Small intestine (tissue), 7 donors: ENCODE data around the gene EZH2. TPM values are rescaled to one million over a fixed set of nuclear protein-coding genes. Genes with fewer than 3 reads are reported as not detected.

ENCODE experiments used
- DNase-seq, 2 donors: peaks; one replicate each; pipeline versions ENCODE4 v3.0.0 to v3.0.0-alpha.2; 2013
- FAIRE-seq: peaks from 2 replicates; lab custom pipeline; 2012; peaks lifted over from hg19 to GRCh38; lab: Jason Lieb, UNC
- H3K27ac ChIP-seq, 3 donors: one replicate each; pipeline ENCODE4 v1.5.1; 2013; ENCODE audit warnings: low read length in 2 of 3, mild to moderate bottlenecking in 2 of 3, control low read depth in 1 of 3, inconsistent platforms in 1 of 3, low read depth in 1 of 3, moderate library complexity in 1 of 3
- H3K27me3 ChIP-seq, 3 donors: one replicate each; pipeline ENCODE4 v1.6.1; 2013; ENCODE audit warnings: low read length in 3 of 3, inconsistent platforms in 1 of 3; ENCODE audit not compliant: control insufficient read depth in 3 of 3, insufficient read depth in 3 of 3
- H3K36me3 ChIP-seq, 3 donors: one replicate each; pipeline ENCODE4 v1.6.1; 2013; ENCODE audit warnings: low read length in 3 of 3, inconsistent platforms in 1 of 3, low read depth in 1 of 3, mild to moderate bottlenecking in 1 of 3, moderate library complexity in 1 of 3; ENCODE audit not compliant: control insufficient read depth in 3 of 3, insufficient read depth in 2 of 3
- H3K4me1 ChIP-seq, 3 donors: one replicate each; pipeline ENCODE4 v1.6.1; 2013; ENCODE audit warnings: low read length in 2 of 3, inconsistent platforms in 1 of 3, low read depth in 1 of 3, mild to moderate bottlenecking in 1 of 3, moderate library complexity in 1 of 3; ENCODE audit not compliant: control insufficient read depth in 3 of 3, insufficient read depth in 2 of 3
- H3K4me3 ChIP-seq, 3 donors: one replicate each; pipeline ENCODE4 v1.5.1; 2013; ENCODE audit warnings: low read length in 3 of 3, control low read depth in 1 of 3, inconsistent platforms in 1 of 3, low read depth in 1 of 3, mild to moderate bottlenecking in 1 of 3, moderate library complexity in 1 of 3
- H3K9me3 ChIP-seq, 2 donors: one replicate each; pipeline ENCODE4 v1.6.1; 2013; ENCODE audit warnings: low read depth in 1 of 2, low read length in 1 of 2; ENCODE audit not compliant: control insufficient read depth in 2 of 2, insufficient read depth in 1 of 2
- WGBS, 3 donors: extraction: QIAGEN DNeasy Blood & Tissue Kit; methylation state at CpG; one replicate each; pipeline ENCODE4 v1.1.7; 2013; 5-methylcytosine and 5-hydroxymethylcytosine counted together
- polyA plus RNA-seq, 4 donors: library from polyadenylated mRNA; stranded (reverse) in 3 of 4; unstranded in 1 of 4; fragments of 200-250 nt in 3 of 4; fragments of 120-200 nt in 1 of 4; gene quantifications; one replicate each; pipeline versions ENCODE4 v1.2.1 to v1.2.3, GENCODE V29; 2013
- donor health status: healthy with polysubstance abuse.
- donor health status: control.
- donor health status: control.
- donor health status: Bipolar disorder and iron deficiency.
- donor health status: healthy.

The EZH2 gene
- polyA plus RNA-seq, 4 donors, result 5.4 to 17.6 (median 10.9) TPM

DNA sequence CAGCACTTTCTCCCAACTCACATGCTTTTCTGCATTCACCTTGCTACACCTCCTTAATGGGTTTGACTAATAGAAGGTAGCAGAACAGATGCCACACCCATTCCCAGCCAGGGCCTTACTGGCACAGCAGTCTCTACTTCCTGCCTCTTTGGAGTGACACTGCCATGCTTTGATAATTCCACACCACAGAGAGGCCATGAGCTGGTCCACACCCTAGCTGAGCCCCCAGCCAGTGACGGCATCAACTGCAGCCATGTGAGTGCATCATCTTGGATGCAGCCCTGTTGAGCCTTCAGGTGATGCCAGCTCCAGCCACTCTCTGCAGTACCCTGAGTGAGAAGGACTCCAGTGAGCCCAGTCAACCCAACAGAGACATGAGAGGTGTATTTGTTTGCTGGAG lies 27.5 kb upstream of the EZH2 start:
- H3K9me3 ChIP-seq, result no peaks in the 10 kb centered on the region
- no peaks in the 10 kb centered on the region for H3K36me3 ChIP-seq
- DNase-seq (peak in 1 of 2 donors; percentile 14), FAIRE-seq (no peak)
- peaks cover 0 to 2% (median 0%) of the 10 kb centered on the region in 3 donors for H3K4me1 ChIP-seq
- peaks cover 0 to 5% (median 2%) of the 10 kb centered on the region in 3 donors for H3K27me3 ChIP-seq
- H3K27ac ChIP-seq, result no peak overlapping the region
- H3K4me3 ChIP-seq, result no peak overlapping the region
- 81 to 83% (median 82%) methylated on average over 1 of the region's 1 CpG for WGBS, 3 donors

- DNase-seq (no peak), FAIRE-seq (no peak)
- Histone ChIP-seq H3K9me3 (no peaks in the 10 kb centered on the region), H3K36me3 (no peaks in the 10 kb centered on the region), H3K4me1 (no peaks in the 10 kb centered on the region), H3K27me3 (peaks cover 0 to 5% (median 2%) of the 10 kb centered on the region in 3 donors), H3K4me3 (no peak overlapping the region), H3K27ac (no peak overlapping the region)
- 38 to 68% (median 67%) methylated on average over 5 of the region's 5 CpGs for WGBS, 3 donors
These were observed 25.5 kb upstream of the EZH2 start for GRCh38 chr7:148909568-148909967.

- FAIRE-seq (no peak), DNase-seq (no peak)
- H3K4me3 ChIP-seq, result no peak overlapping the region
- peaks cover 0 to 5% (median 2%) of the 10 kb centered on the region in 3 donors for H3K27me3 ChIP-seq
- H3K27ac ChIP-seq, result no peak overlapping the region
- no peaks in the 10 kb centered on the region for H3K36me3 ChIP-seq
- WGBS, 3 donors, result 80 to 85% (median 85%) methylated on average over 9 of the region's 9 CpGs
- no peaks in the 10 kb centered on the region for H3K9me3 ChIP-seq
- H3K4me1 ChIP-seq, result no peaks in the 10 kb centered on the region
These were observed 22.8 kb upstream of the EZH2 start for GRCh38 chr7:148906707-148907498.

GRCh38 chr7:148905093-148905666 lies 21.1 kb upstream of the EZH2 start:
- H3K36me3 ChIP-seq, result no peaks in the 10 kb centered on the region
- H3K27me3 ChIP-seq, result peaks cover 0 to 5% (median 2%) of the 10 kb centered on the region in 3 donors
- H3K4me1 ChIP-seq, result no peaks in the 10 kb centered on the region
- FAIRE-seq, result no peak
- no peak overlapping the region for H3K27ac ChIP-seq
- no peak overlapping the region for H3K4me3 ChIP-seq
- 29 to 45% (median 41%) methylated on average over 6 of the region's 6 CpGs for WGBS, 3 donors
- H3K9me3 ChIP-seq, result no peaks in the 10 kb centered on the region
- DNase-seq, result no peak

DNA sequence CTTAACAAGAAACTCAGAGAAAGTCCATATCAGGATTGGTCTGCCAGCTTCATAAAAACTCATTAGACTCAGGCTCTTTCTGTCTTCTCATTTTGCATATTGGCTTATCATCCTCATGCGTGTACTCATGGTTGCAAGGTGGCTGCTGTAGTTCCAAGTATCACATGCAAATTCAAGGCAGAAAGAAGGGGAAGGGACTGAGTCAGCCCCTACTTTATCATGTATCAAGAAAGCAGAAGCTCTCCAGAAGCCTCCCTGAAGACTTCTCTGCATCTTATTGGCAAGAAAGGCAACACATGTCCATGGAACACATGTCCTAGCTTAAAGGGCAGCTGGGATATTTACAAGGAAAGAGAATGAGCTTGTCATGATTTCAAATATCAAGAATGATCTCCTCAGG lies 19.4 kb upstream of the EZH2 start:
- 80 to 100% (median 88%) methylated on average over 1 of the region's 1 CpG for WGBS, 3 donors
- Histone ChIP-seq H3K4me1 (no peaks in the 10 kb centered on the region), H3K27ac (no peak overlapping the region), H3K9me3 (no peaks in the 10 kb centered on the region), H3K4me3 (no peak overlapping the region), H3K36me3 (no peaks in the 10 kb centered on the region), H3K27me3 (peaks cover 0 to 4% (median 2%) of the 10 kb centered on the region in 3 donors)
- FAIRE-seq (no peak), DNase-seq (no peak)

GRCh38 chr7:148901178-148901577 lies 17.1 kb upstream of the EZH2 start:
- no peak for FAIRE-seq
- Histone ChIP-seq H3K36me3 (no peaks in the 10 kb centered on the region), H3K27me3 (no peaks in the 10 kb centered on the region), H3K27ac (no peak overlapping the region), H3K4me1 (no peaks in the 10 kb centered on the region), H3K9me3 (no peaks in the 10 kb centered on the region), H3K4me3 (no peak overlapping the region)
- DNase-seq, result no peak
- WGBS, 3 donors, result 81 to 91% (median 84%) methylated on average over 3 of the region's 3 CpGs

GRCh38 chr7:148898845-148899484 lies 14.9 kb upstream of the EZH2 start:
- no peak for FAIRE-seq
- no peak for DNase-seq
- 29 to 46% (median 34%) methylated on average over 6 of the region's 6 CpGs for WGBS, 3 donors
- H3K4me3 ChIP-seq, result no peak overlapping the region
- no peaks in the 10 kb centered on the region for H3K36me3 ChIP-seq
- peaks cover 0 to 3% (median 0%) of the 10 kb centered on the region in 3 donors for H3K27me3 ChIP-seq
- no peaks in the 10 kb centered on the region for H3K9me3 ChIP-seq
- no peaks in the 10 kb centered on the region for H3K4me1 ChIP-seq
- no peak overlapping the region for H3K27ac ChIP-seq

GRCh38 chr7:148894591-148894990 lies 10.5 kb upstream of the EZH2 start:
- Histone ChIP-seq H3K36me3 (no peaks in the 10 kb centered on the region), H3K4me1 (no peaks in the 10 kb centered on the region), H3K4me3 (no peak overlapping the region), H3K9me3 (no peaks in the 10 kb centered on the region), H3K27me3 (peaks cover 0 to 4% (median 0%) of the 10 kb centered on the region in 3 donors), H3K27ac (no peak overlapping the region)
- DNase-seq (no peak), FAIRE-seq (no peak)
- WGBS, 3 donors, result 60 to 70% (median 65%) methylated on average over 2 of the region's 2 CpGs
